SK-N-MC (cell line): ENCODE results near the gene PLAC8.
"Not testable (repeated sequence)": the region's sequence is repeated elsewhere in the genome, so short reads cannot be mapped to it uniquely, and the experiment has no call there.

Experiments used
- DNase-seq: peaks from one replicate; pipeline ENCODE4 v3.0.0-alpha.2; 2011; ENCODE audit warnings: low read depth, low spot score
- H3K27ac ChIP-seq: fragments of 200-600 bp; sonication (generic); 2 replicates; pipeline ENCODE4 v1.5.1; 2016; ENCODE audit warnings: mixed run types
- H3K36me3 ChIP-seq: fragments of 200-600 bp; sonication (generic); 2 replicates; pipeline ENCODE4 v1.6.1; 2017; ENCODE audit warnings: antibody characterized with exemption, low read length, mixed read lengths; ENCODE audit not compliant: insufficient read depth
- H3K4me3 ChIP-seq: fragments of 200-600 bp; sonication (generic); 2 replicates; pipeline ENCODE4 v1.5.1; 2016
- H3K9ac ChIP-seq: fragments of 200-600 bp; sonication (generic); 2 replicates; pipeline ENCODE4 v1.8.0; 2017; ENCODE audit warnings: mixed run types, mixed read lengths; ENCODE audit not compliant: insufficient read length
- H3K9me3 ChIP-seq: fragments of 200-600 bp; sonication (generic); 2 replicates; pipeline ENCODE4 v1.6.1; 2017; ENCODE audit warnings: low read depth, mild to moderate bottlenecking, antibody characterized with exemption, low read length, moderate library complexity, mixed read lengths
- EZH2 ChIP-seq: fragments of 200-600 bp; sonication (generic); IDR thresholded peaks from one replicate; pipeline ENCODE4 v1.6.1; 2017; ENCODE audit warnings: antibody characterized with exemption
- FOXP2 ChIP-seq: optimal IDR thresholded peaks from 2 replicates; pipeline ENCODE3; 2011; ENCODE audit warnings: mild to moderate bottlenecking, moderate library complexity; ENCODE audit not compliant: insufficient read depth; ENCODE audit errors: extremely low read length, control extremely low read depth
- POLR2AphosphoS5 ChIP-seq: IDR thresholded peaks from 2 replicates; pipeline ENCODE4 v1.6.1; 2012; ENCODE audit warnings: mild to moderate bottlenecking, low read depth, low read length, borderline replicate concordance

PLAC8 gene

DNA sequence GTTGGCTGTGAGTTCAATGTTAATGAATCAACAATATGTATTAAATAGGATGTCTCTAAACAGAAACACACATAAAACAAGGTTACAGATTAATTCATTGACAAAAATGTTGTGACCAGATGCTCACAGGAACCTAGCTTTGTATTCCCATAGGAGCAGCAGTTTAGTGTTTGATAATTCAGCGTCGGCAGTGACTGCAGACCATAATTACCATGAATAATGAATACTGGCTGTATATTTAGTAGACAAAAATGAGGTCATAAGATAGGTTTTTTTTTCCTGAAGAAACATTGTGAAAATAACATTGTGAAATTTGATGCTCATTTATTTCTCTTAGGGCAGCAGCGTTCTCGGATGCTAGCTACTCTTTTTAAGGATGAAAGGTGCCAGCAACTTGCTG is 51.8 kb downstream of the PLAC8 start:
- no peak for DNase-seq
- H3K4me3 ChIP-seq: no peak overlapping the region
- no peaks in the 10 kb centered on the region for H3K9me3 ChIP-seq
- no peak overlapping the region for H3K9ac ChIP-seq
- H3K36me3 ChIP-seq: peaks cover 63% of the 10 kb centered on the region
- H3K27ac ChIP-seq: no peak overlapping the region
- TF ChIP-seq POLR2AphosphoS5: no peak
- no peak for TF ChIP-seq FOXP2
- no peak for TF ChIP-seq EZH2

GRCh38 chr4:83054928-83055327 is 59.6 kb downstream of the PLAC8 start:
- H3K36me3 ChIP-seq: peaks cover 32% of the 10 kb centered on the region
- H3K9me3 ChIP-seq: no peaks in the 10 kb centered on the region
- H3K9ac ChIP-seq: no peak overlapping the region
- no peak for DNase-seq
- H3K4me3 ChIP-seq: no peak overlapping the region
- no peak for TF ChIP-seq FOXP2
- TF ChIP-seq POLR2AphosphoS5: no peak
- TF ChIP-seq EZH2: no peak
- H3K27ac ChIP-seq: no peak overlapping the region

DNA sequence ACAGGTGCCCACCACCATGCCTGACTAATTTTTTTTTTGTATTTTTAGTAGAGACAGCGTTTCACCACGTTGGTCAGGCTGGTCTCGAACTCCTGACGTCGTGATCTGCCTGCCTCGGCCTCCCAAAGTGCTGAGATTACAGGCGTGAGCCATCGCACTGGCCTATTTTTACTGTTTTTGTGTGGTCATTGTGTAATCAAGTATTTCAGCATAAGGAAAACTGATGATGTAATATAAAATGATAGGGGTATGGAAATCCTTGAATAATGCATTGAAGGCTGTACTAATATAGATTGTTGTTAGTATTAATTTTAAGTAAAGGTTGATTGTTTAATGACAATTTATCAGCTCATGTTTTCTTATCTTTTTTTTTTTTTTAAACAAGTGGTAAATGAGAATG is 65.7 kb downstream of the PLAC8 start:
- DNase-seq, H3K9me3 ChIP-seq, H3K4me3 ChIP-seq, H3K9ac ChIP-seq: not testable (repeated sequence)
- Histone ChIP-seq H3K36me3 (peaks cover 24% of the 10 kb centered on the region), H3K27ac (0 out of 2 replicates have a peak overlapping the region, but pooled peaks have one; percentile 6)

- DNase-seq: no peak
- H3K4me3 ChIP-seq: no peak overlapping the region
- no peak overlapping the region for H3K27ac ChIP-seq
- H3K36me3 ChIP-seq: peaks cover 19% of the 10 kb centered on the region
- TF ChIP-seq EZH2 (no peak), POLR2AphosphoS5 (no peak), FOXP2 (no peak)
- H3K9ac ChIP-seq: no peak overlapping the region
- H3K9me3 ChIP-seq: no peaks in the 10 kb centered on the region
Measured at GRCh38 chr4:83046693-83047473, 67.6 kb downstream of the PLAC8 start.

- H3K9ac ChIP-seq: peak overlapping the region; percentile 11
- H3K4me3 ChIP-seq: no peak overlapping the region
- no peaks in the 10 kb centered on the region for H3K9me3 ChIP-seq
- H3K27ac ChIP-seq: peak overlapping the region; percentile 30; the same call in 1 of the 2 replicates
- TF ChIP-seq FOXP2 (no peak), EZH2 (no peak), POLR2AphosphoS5 (no peak)
- peak; percentile 60 for DNase-seq
- no peaks in the 10 kb centered on the region for H3K36me3 ChIP-seq
Measured at GRCh38 chr4:83043801-83044407, 70.6 kb downstream of the PLAC8 start.

GRCh38 chr4:83043157-83043556 is 71.4 kb downstream of the PLAC8 start:
- H3K36me3 ChIP-seq, H3K4me3 ChIP-seq, H3K9ac ChIP-seq, DNase-seq, H3K9me3 ChIP-seq: not testable (repeated sequence)
- peak overlapping the region; percentile 30; the same call in 1 of the 2 replicates for H3K27ac ChIP-seq

DNA sequence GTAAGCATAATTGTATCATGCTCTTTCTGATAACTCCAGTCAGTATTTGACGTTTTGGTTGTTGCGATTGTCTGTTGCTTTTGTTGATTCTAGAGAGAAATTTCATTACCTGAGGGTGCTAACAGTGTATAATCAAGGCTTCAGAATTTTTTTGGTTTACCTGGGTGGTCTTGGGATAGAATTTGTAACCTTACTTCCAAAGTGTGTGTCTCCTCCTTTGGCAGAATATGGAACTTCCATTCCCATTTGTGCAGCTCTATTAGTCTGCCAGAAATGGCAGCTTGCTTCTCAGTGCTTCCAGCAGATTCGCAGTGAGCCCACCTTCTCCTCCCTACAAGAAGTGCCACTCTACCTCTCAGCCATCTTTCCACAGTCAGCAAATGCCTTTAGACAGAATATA is 74.3 kb downstream of the PLAC8 start:
- Histone ChIP-seq H3K36me3 (no peaks in the 10 kb centered on the region), H3K4me3 (no peak overlapping the region), H3K9ac (no peak overlapping the region), H3K9me3 (no peaks in the 10 kb centered on the region), H3K27ac (0 out of 2 replicates have a peak overlapping the region, but pooled peaks have one; percentile 28)
- no peak for DNase-seq
- no peak for TF ChIP-seq FOXP2
- TF ChIP-seq EZH2: no peak
- no peak for TF ChIP-seq POLR2AphosphoS5
